HepG2 (cell line): ENCODE results near the gene CROCC. TPM values are rescaled to one million over a fixed set of nuclear protein-coding genes. Genes with fewer than 3 reads are reported as not detected.

Experiments used
- ATAC-seq: fragments of 200-7000 bp; cut with Tn5 transposase; 3 replicates; pipeline ENCODE4 v1.9.1; 2020; ENCODE audit warnings: mild to moderate bottlenecking, moderate library complexity
- BruUV-seq: library from RNA; stranded (reverse); fragments of 400-500 nt; replicated peaks from 2 replicates; lab custom pipeline; 2021; lab: Mats Ljungman, UMichigan
- CTCF ChIA-PET: fragments of 300-600 bp; formaldehyde crosslinking; extraction: SDS; loops from one replicate; lab custom pipeline; 2021; ENCODE audit warnings: low total read pairs, inconsistent platforms, low intra/inter-chr PET ratio; lab: Yijun Ruan, JAX
- POLR2A ChIA-PET: fragments of 350-600 bp; sonication (Branson Sonifier 250); formaldehyde crosslinking; loops from one replicate; lab custom pipeline; 2020; ENCODE audit warnings: antibody characterized with exemption, inconsistent platforms; lab: Yijun Ruan, JAX
- DNase-seq: peaks from one replicate; pipeline ENCODE4 v3.0.0-alpha.2; 2015; ENCODE audit warnings: low spot score
- FAIRE-seq: peaks from 3 replicates; lab custom pipeline; 2011; peaks lifted over from hg19 to GRCh38; lab: Jason Lieb, UNC
- H2AFZ ChIP-seq: one replicate; pipeline ENCODE4 v1.6.1; 2011; ENCODE audit warnings: low read length, inconsistent platforms
- H3K27ac ChIP-seq: fragments of 300-600 bp; 3 replicates; pipeline ENCODE4 v1.8.0; 2011; ENCODE audit warnings: mixed run types, mild to moderate bottlenecking, mixed read lengths, low read length, inconsistent platforms; ENCODE audit not compliant: insufficient read depth; ENCODE audit errors: extremely low read length
- H3K27me3 ChIP-seq, 2 experiments: fragments of 200-600 bp in 1 of 2; 2 replicates in 1 of 2; 3 replicates in 1 of 2; pipeline versions ENCODE4 v1.6.0 to v1.8.0; 2011; ENCODE audit warnings: low read length in 2 of 2, mild to moderate bottlenecking in 2 of 2, moderate library complexity in 2 of 2, inconsistent platforms in 1 of 2; ENCODE audit not compliant: insufficient read depth in 2 of 2, control insufficient read depth in 1 of 2
- H3K36me3 ChIP-seq, 2 experiments: fragments of 200-600 bp in 1 of 2; replicated peaks in 1 of 2; 2 replicates in 1 of 2; 3 replicates in 1 of 2; pipeline versions ENCODE4 v1.5.1 to v1.8.0; 2011; ENCODE audit warnings: low read length in 2 of 2, inconsistent platforms in 1 of 2; ENCODE audit not compliant: insufficient read depth in 2 of 2, control insufficient read depth in 1 of 2
- H3K4me1 ChIP-seq: 2 replicates; pipeline ENCODE4 v1.5.1; 2012; ENCODE audit warnings: low read length, inconsistent platforms; ENCODE audit not compliant: insufficient read depth
- H3K4me2 ChIP-seq: 2 replicates; pipeline ENCODE4 v1.6.0; 2011; ENCODE audit warnings: low read depth, low read length, inconsistent platforms
- H3K4me3 ChIP-seq, 3 experiments: fragments of 200-600 bp in 1 of 3; sonication (generic), shearing (Covaris generic) in 1 of 3; replicated peaks in 1 of 3; 2 replicates each; pipeline ENCODE4 v1.5.1; 2011 to 2016; ENCODE audit warnings: low read length in 3 of 3, inconsistent platforms in 2 of 3, low read depth in 2 of 3, mild to moderate bottlenecking in 2 of 3, control low read depth in 1 of 3, mixed read lengths in 1 of 3; ENCODE audit not compliant: insufficient read depth in 1 of 3
- H3K79me2 ChIP-seq: one replicate; pipeline ENCODE4 v1.6.1; 2011; ENCODE audit warnings: low read length, inconsistent platforms; ENCODE audit not compliant: insufficient read depth
- H3K9ac ChIP-seq: 2 replicates; pipeline ENCODE4 v1.6.0; 2011; ENCODE audit warnings: mild to moderate bottlenecking, low read depth, low read length, inconsistent platforms; ENCODE audit not compliant: insufficient read depth
- H3K9me3 ChIP-seq: 2 replicates; pipeline ENCODE4 v1.5.1; 2012; ENCODE audit warnings: mild to moderate bottlenecking, low read length
- H4K20me1 ChIP-seq: 2 replicates; pipeline ENCODE4 v1.6.0; 2011; ENCODE audit warnings: inconsistent platforms, mild to moderate bottlenecking, low read length, moderate library complexity; ENCODE audit not compliant: insufficient read depth
- BCL3 ChIP-seq: sonication (generic); formaldehyde crosslinking; IDR thresholded peaks from 2 replicates; pipeline ENCODE4 v1.5.1; 2020; ENCODE audit warnings: mild to moderate bottlenecking, missing genetic modification reagents, moderate library complexity
- GMEB1 ChIP-seq: sonication (generic); formaldehyde crosslinking; IDR thresholded peaks from 2 replicates; pipeline ENCODE4 v1.5.1; 2020; ENCODE audit warnings: missing genetic modification reagents, mild to moderate bottlenecking, borderline replicate concordance
- HINFP ChIP-seq: sonication (generic); formaldehyde crosslinking; IDR thresholded peaks from 2 replicates; pipeline ENCODE4 v1.4.0; 2020; ENCODE audit warnings: low read depth, mild to moderate bottlenecking, missing genetic modification reagents
- KDM4B ChIP-seq: sonication (generic); formaldehyde crosslinking; IDR thresholded peaks from 2 replicates; pipeline ENCODE4 v1.4.0; 2020; ENCODE audit warnings: missing genetic modification reagents
- KDM5B ChIP-seq: sonication (generic); formaldehyde crosslinking; IDR thresholded peaks from 2 replicates; pipeline ENCODE4 v1.4.0; 2020; ENCODE audit warnings: missing genetic modification reagents, mild to moderate bottlenecking, borderline replicate concordance
- NAIF1 ChIP-seq: sonication (generic); formaldehyde crosslinking; IDR thresholded peaks from 2 replicates; pipeline ENCODE4 v1.5.0; 2020; ENCODE audit warnings: mild to moderate bottlenecking, missing genetic modification reagents, borderline replicate concordance
- NR2F1 ChIP-seq, 2 experiments: fragments of 450-650 bp in 1 of 2; formaldehyde crosslinking in 1 of 2; IDR thresholded peaks; 2 replicates each; pipeline versions ENCODE4 v1.5.0 to v1.6.1; 2016 to 2020; ENCODE audit warnings: mild to moderate bottlenecking in 1 of 2, missing compliant biosample characterization in 1 of 2, missing genetic modification reagents in 1 of 2, moderate library complexity in 1 of 2
- POLR2AphosphoS5 ChIP-seq: IDR thresholded peaks from 2 replicates; pipeline ENCODE4 v1.6.1; 2012; ENCODE audit warnings: low read depth, low read length
- SETDB1 ChIP-seq: sonication (generic); formaldehyde crosslinking; IDR thresholded peaks from 2 replicates; pipeline ENCODE4 v1.5.1; 2020; ENCODE audit warnings: missing genetic modification reagents, mild to moderate bottlenecking, borderline replicate concordance
- ZNF431 ChIP-seq: sonication (generic); formaldehyde crosslinking; IDR thresholded peaks from 2 replicates; pipeline ENCODE4 v1.9.0; 2022; ENCODE audit warnings: missing genetic modification reagents, low read depth, mild to moderate bottlenecking, borderline replicate concordance
- ZNF770 ChIP-seq: sonication (generic); formaldehyde crosslinking; IDR thresholded peaks from 2 replicates; pipeline ENCODE4 v1.5.0; 2020; ENCODE audit warnings: mild to moderate bottlenecking, missing genetic modification reagents
- WGBS: methylation state at CpG from one replicate; pipeline ENCODE4 v1.1.6; 2017; ENCODE audit warnings: low lambda C conversion rate; 5-methylcytosine and 5-hydroxymethylcytosine counted together
- in situ Hi-C: cut with HindIII; loops from 2 replicates; pipeline ENCODE4 v1.10.0; 2017; ENCODE audit warnings: low pct_unique_long_range_greater_than_20kb; ENCODE audit not compliant: extremely low pct_ligation_motif_present
- intact Hi-C: fragments of 100-400 bp; cut with micrococcal nuclease; formaldehyde crosslinking; loops from one replicate; pipeline ENCODE4 v1.10.0; 2022; ENCODE audit not compliant: unreplicated experiment
- polyA plus RNA-seq, 8 experiments: library from polyadenylated mRNA; depleted of rRNA in 3 of 8; stranded (reverse) in 7 of 8; unstranded in 1 of 8; fragments of >200 nt; fragmentation: Illumina TruSeq in 4 of 8; extraction: Trizol in 4 of 8; gene quantifications; 2 replicates each; pipeline versions ENCODE4 v1.2.1 to v1.2.3, GENCODE V29; 2011 to 2016; ENCODE audit warnings: low read depth in 4 of 8, missing spikeins in 1 of 8, mixed read lengths in 1 of 8; ENCODE audit not compliant: insufficient read depth in 1 of 8
- total RNA-seq, 5 experiments: library from RNA; depleted of rRNA; stranded (reverse); fragments of >200 nt; fragmentation: Illumina TruSeq; extraction: Trizol; gene quantifications; 2 replicates each; pipeline ENCODE4 v1.2.3, GENCODE V29; 2016; ENCODE audit warnings: low read depth in 1 of 5

The CROCC gene
- total and polyA plus RNA-seq, 2 of the 13 experiments (the other 11 are each of a cell fraction or from before 2014, with no cell fraction given): 7.8 to 15.5 TPM

- Histone ChIP-seq H3K27me3 (no peaks in the 10 kb centered on the region), H3K4me3 (no peak overlapping the region)
- BruUV-seq: no TSS peak
- TF ChIP-seq KDM5B (CRISPR knock-in tag) (no peak), NAIF1 (CRISPR knock-in tag) (no peak), POLR2AphosphoS5 (no peak), GMEB1 (CRISPR knock-in tag) (no peak), SETDB1 (CRISPR knock-in tag) (no peak), ZNF770 (CRISPR knock-in tag) (no peak), HINFP (CRISPR knock-in tag) (no peak), BCL3 (CRISPR knock-in tag) (no peak), KDM4B (CRISPR knock-in tag) (no peak), ZNF431 (CRISPR knock-in tag) (no peak), NR2F1 (CRISPR knock-in tag; IDR thresholded peaks at IDR 0.05) (no peak)
- TF ChIP-seq, all 625 proteins: peak for 0
- Histone ChIP-seq H3K27ac (no peak overlapping the region), H4K20me1 (no peaks in the 10 kb centered on the region), H3K79me2 (no peaks in the 10 kb centered on the region), H3K9me3 (peaks cover 7% of the 10 kb centered on the region; the same call in 1 of the 2 replicates), H3K4me1 (peaks cover 33% of the 10 kb centered on the region), H2AFZ (no peak overlapping the region), H3K9ac (no peak overlapping the region), H3K36me3 (no peaks in the 10 kb centered on the region), H3K4me2 (no peak overlapping the region)
- CTCF ChIA-PET: no interaction called here
- WGBS: 62% methylated on average over 3 of the region's 4 CpGs
- in situ Hi-C loops: no loop called here
- DNase-seq (no peak), ATAC-seq (no peak), FAIRE-seq (no peak)
- POLR2A ChIA-PET: no interaction called here
- intact Hi-C loops: no loop called here
Measured at GRCh38 chr1:16906873-16907272, 14.9 kb upstream of the CROCC start.
